NCI-H146 treated with DMSO at 0.1 percent for 48 hours (cell line): Measurements from ENCODE around the gene LRRC32.

ENCODE experiments used
- DNase-seq: peaks from one replicate; lab custom pipeline; 2025; ENCODE audit not compliant: unreplicated experiment; lab: John Stamatoyannopoulos, UW

Gene LRRC32

DNA sequence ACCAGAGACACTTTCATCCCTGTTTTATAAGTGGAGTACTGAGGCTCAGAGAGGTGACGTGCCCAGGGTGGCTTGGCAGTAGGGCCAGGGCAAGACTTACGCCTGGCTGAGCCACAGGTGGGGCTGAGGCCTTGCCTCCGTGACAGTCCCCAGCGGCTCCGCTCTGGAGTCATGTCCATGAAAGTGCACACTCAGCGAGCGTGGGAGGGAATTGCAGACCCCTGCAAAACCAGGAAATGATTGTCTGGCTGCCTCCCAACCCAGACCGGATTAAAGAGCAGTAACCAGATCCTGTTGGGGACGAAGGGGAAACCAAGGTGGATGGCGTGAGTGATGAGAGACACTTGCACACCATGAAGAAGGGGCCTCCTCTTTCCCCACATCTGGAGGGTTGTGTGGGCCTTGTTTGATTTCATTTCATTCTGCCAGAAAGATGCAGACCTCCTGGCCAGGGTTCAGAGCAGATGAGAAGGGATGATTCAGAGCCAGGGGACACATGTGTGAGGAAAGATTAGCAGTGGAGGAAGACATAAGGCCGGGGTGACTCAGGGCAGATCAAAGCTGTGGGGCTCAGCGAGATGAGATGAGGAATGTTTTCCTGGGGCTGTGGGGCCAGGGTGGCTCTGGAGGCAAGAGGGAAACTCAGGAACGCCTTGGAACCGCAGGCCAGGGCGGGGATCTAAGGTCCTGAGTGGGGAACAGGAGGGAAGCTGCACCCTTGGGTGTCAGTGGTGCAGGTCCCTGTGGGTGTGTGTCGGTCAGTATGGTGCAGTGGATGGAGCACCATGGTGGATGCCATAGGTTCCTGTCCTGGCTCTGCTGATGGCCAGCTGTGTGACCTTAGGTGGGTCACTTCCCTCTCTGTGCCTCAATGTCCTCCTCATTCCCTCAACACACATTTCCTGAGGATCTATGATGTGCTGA, 29.9 kb upstream of the LRRC32 start:
- no peak for DNase-seq

DNA sequence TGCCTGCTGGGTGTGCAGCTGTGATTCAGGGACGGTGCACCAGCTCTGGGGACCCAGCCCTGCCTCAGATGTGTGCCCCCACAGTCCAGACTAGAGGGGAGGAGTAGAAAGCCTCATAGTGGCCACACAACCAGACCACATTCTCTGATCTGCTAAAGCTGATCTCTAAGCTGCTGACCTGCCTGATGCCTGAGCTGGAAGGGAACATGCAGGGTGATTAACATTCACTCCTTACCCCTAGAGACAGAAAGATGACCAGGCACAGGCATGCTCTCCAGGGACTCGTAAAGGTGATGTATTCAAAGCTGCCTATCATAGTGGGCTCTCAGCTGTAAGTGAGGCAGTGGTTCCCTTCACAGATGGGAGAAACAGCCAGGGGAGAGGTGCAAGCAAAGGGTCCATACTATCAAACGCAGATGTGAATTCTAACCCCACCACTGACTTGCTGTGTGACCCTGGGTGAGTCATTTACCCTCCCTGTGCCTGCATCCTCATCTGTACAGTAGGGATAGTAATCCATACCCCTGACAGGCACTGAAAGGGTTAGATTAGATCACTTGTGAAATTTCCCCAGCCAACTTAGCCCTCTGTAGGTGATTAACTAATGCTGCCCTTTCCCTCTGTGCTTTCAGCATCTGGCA, 29.0 kb upstream of the LRRC32 start:
- DNase-seq: no peak

DNA sequence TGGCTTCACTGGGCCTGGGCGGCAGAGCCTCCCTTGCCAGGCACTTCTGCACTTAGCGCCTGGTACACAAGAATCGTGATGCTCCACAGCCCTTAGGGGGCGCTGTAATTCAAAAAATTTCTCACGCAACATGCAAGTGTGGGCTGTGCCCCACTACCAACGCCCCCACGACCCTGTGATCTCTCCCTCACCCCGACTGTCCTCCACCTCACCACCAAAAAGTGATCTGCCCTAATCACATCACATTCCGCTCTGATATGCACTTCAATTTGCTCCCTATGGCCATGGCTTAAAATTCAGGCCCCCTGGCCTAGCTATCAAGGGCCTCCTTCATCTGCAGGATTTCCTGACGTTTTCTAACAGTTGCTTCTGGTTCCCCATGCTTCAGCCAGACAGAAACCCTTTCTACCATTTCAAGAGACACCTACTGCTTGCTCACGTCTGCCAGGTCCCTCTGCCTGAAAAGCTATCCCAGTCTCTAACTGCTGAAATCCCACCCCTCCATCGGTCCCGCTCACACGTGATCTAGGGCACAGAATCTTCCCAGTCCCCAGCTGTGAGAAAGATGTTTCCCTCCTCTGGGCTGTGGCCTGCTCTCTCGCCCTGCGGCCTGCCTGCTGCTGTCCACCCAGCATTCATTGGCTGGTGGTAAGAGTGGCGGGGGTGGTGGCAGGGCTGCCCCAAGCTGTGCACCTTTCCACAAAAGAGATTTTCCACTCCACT, 27.9 kb upstream of the LRRC32 start:
- DNase-seq: no peak

DNA sequence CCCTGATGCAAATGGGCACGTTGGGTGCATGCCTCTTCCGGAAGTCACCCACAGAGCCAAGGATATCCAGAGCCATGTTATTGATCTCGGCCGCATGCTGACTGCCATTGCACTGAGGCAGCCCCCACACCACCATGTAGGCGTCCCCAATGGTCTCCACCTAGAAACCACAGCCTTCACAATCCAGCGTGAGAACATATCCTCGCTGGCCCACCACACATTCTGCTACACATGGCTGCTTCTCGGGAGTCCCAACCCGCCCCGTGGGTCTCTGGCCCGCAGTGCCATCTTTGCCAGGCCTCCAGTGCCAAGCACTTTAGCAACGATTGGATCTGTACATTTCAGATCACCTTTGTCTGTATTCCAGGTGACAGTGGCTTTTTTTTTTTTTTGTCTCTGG, 26.2 kb upstream of the LRRC32 start:
- no peak for DNase-seq

DNA sequence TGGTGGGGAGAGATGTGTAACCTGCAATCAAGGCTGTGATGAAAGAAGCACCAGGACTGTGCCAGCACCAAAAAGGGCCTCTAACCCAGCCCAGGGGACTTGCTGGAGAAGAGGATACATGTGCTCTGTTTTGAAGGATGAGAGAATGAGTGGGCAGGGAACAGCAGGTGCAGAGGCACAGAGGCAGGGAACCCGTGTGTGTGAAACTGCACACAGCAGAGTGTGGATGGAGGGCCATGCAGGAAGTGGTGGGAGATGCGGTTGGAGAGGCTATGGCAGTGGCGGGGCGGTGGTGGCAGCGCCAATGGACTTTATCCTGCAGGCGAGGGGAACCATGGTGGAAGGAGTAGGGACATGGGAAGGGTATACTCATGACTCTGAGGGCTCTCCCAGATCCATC, 25.2 kb upstream of the LRRC32 start:
- DNase-seq: no peak

DNA sequence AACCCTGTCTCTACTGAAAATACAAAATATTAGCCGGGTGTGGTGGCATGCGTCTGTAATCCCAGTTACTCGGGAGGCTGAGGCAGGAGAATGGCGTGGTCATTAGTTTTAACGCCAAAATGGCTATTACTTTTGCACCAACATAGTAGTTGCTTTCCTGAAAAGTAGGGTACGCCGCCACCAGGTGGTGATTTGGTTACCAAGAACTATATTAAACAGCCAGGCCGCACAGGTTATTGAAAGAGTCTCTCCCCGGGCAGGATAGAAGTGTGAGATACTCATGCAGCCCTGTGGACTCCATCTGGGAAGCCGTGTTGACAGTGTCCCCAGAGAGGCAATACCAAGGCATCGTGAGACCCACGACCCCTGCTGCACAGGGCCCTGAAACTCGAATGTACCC, 24.6 kb upstream of the LRRC32 start:
- DNase-seq: no peak

DNA sequence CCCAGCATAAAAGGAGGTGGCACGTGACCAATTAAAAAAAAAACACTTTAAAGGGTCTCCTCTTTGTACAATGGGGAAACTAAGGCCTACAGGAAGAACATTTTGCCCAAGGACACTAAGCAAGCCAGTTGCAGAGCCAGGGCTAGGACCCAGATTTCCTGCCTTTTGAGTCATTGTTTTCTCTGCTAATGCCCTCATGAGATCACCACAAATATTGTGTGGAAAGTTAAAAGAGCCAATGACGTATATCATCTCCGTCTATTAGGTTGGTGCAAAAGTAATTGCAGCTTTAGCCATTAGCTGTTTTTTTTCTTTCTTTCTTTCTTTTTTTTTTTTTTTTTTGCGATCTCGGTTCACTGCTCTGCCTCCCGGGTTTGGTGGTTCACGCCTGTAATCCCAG, 24.1 kb upstream of the LRRC32 start:
- DNase-seq: no peak

DNA sequence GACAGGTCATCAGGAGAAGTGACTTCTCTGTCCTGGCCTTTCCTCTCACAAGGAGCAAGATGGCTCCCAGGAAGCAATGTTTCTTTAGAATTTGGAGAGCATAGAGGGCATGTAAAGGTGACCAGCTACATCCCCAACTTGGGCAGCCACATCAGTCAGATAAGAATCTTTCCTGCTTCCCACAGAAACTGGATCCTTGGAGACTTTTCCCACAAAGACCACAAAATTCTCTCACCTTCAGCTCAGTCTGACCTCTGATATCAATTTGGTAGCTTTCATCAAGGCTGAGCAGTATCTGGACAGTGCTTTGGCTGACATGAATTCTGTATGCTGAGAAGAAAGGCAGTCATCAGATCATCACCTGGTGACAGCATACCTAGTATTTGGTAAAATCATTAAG, 23.3 kb upstream of the LRRC32 start:
- no peak for DNase-seq

DNA sequence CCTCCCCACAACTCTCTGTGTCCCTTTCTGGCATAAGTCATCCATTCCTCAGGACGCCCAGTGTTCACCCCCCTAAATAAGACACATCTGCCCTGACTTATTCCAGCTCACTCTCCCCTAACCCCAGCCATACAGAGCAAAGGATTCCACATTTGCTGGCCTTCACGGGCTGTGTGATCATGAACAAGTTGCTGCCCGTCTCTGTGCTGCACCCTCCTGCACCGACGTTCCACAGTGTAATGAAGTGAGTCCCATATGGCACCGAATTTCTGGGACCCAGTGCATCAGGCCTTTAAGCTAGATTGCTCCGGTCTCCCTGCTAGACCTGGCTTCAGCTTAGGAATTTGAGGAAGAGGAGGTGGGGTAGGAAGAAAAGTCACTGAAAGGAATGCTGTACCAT, 22.4 kb upstream of the LRRC32 start:
- DNase-seq: no peak

DNA sequence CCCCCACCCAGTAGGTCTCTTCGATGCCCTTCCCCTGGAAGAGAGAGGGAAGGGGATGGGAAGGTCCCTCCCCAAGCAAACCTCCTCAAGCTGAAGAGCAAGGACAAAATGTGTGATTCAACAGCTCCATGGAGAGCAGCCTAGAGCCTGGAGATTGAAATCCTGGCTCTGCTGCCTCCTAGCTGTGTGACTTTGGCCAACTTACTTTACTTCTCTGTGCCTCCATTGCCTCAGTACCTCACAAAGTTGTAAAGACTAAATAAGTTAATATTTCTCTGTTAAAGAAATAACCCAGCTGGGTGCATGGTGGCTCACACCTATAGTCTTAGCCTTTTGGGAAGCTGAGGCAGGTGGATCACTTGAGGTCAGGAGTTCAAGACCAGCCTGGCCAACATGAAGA, 21.1 kb upstream of the LRRC32 start:
- DNase-seq: no peak

DNA sequence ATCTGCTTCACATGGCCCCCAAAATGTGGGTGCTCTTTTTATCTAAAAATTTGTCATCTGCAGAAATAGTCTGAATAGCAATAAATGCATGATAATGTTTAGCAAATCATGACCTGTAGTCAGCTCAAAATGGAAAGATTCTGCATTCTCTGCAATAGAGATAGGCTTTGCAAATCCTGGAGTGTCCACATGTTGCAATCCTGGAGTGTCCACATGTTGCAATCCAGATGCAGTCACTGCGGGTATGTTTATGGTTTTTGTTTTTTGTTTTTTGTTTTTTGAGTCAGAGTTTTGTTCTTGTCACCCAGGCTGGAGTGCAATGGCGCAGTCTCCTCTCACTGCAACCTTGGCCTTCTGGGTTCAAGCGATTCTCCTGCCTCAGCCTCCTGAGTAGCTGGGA, 20.2 kb upstream of the LRRC32 start:
- DNase-seq: no peak

DNA sequence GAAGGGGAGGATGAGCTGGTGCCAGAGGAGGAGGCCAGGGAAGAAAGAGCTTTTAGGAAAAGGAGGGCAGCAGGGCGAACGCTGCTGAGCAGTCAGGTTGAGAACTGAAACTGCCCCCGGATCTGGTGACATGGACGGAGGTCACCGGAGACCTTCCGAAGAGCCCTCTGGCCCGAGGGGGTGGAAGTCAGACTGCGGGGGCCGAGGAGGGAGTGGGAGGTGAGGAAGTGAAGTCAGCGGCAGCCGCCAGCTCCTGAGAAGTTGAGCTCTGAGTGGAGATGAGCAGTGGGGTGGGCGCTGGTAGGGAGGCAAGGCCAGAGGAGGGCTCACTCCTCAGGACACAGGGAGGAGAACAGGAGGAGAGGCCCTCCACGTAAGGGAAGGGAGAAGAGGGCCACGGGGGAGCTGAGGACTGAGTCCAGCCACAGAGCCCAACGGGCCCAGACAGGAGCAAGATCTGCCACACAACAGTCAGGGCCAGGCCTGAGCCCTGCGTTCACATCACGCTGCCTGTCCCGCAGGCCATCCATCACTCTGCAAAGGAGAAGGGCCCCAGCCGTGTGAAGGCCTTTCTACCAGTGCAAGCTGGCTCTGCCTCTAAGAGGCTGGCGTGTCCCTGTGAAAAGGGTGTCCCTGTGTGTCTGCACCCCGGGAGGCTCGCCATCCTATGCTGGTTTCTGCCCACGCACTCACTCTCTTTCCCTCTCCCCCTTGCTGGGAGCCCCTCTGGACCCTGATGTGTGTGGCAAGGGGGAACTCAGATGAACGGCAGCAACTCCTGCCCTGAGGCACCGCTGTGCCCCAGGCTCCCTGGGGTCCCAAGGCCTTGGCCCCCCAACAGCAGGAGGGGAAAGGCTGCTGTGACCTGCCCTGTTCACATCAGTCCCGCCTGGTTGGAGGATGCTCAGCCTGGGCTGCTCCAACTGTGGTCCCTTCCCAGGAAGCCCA, 19.0 kb upstream of the LRRC32 start:
- DNase-seq: no peak

DNA sequence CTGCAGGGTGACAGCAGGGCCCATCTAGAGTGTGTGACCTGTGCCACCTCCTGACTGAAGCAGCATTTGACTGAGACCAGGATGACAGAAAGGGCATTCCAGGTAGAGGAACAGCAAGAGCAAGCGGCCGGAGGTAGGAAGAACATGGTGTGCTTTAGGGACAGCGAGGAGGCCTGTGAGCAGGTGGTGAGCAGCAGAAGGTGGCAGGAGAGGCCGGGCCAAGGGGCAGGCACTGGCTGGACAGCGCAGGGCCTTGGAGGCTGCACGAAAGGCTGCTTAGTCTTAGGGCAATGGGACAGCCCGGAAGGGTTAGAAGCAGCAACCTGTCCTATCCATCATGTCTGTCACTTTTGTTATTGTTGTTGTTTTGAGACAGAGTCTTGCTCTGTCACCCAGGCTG, 17.6 kb upstream of the LRRC32 start:
- no peak for DNase-seq

DNA sequence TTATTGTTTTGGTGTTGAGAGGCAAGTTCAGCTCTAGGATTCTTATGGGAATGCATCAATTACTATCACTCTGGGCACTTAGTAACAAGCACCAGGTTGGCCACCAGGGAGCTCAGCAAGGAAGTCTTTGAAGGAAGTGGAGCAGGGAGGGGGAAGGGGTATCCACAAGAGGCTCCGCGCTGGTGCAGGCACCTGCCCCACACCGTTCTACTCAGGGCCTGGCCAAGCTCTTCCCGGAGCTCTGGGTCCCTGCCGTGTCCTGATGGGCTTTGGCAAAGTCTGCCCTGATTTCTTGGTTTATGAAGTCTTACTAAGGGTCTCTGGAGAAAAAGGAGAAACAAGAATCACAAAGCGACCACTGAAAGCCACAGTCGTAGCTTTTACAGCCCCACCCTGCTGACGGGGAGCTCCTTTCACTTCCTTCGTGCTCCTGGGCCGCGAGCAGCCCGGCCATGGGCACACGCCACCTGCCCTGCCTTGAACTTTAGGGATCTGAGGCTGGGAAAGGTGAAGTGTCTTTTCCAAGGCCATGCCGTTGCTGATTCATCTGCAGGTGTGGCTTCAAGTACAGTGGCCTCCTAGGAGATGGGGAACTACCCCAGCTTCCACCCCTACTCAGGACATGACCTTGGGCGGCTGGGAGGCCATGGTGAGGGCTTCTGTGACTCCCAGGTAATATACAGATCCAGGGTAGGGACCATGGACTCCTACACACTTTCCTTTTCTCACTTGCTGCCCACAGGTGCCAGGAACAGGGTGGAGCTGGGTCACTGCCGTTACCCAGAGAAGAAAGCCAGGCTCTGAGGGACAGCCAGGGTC, 15.9 kb upstream of the LRRC32 start:
- no peak for DNase-seq

DNA sequence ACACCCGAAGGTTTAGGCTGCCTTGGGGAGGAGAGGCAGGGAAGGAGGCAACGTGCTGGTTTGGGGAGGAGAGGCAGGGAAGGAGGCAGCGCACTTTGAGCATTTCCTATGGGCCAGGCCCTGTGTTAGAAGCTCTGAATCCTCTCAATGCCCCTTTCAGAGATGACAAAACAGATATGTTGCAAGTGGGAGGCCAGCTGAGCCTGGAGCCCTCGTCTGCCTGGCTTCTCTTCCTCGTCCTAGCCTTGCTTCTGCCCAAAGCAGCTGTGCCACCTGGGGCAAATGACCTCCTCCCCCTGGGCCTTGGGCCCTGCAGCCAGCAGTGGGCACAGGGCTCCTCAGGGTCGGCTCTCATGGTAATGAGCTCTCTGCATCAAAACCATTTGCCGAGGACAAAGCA, 15.3 kb upstream of the LRRC32 start:
- DNase-seq: no peak

DNA sequence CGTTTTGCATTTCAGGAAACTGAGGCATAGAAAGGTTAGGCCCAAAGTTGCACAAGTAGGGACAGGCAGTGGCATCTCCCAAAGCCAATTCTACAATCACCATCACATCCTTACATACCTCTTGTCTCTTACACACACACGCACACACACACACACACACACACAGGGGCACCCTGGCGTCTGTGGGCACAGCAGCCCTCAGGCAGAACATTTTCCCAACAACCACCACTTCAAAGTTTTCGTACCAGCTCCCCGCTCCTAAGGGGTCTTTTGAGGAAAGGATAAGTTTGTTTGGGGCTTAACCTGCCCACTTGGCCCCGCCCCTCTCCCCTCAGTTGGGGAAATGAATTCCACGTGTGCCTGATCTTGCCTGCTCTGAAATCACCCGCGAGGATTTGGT, 14.7 kb upstream of the LRRC32 start:
- DNase-seq: no peak

DNA sequence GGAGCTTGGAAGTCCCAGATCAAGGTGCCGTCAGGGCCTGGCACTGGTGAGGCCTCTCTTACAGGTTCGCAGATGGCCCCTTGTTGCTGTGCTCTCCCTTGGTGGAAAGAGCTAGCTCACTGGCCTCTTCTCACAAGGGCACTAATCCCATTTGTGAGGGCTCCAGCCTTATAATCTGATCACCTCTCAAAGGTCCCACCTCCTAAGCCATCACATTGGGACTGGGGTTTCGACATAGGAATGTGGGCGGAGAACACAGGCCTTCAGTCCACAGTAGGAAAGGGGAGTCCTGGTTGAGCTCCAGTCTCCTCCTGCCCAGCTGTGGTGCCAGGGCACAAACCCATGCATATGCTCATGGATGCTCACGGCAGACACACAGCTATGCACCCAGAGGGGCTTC, 14.0 kb upstream of the LRRC32 start:
- no peak for DNase-seq

DNA sequence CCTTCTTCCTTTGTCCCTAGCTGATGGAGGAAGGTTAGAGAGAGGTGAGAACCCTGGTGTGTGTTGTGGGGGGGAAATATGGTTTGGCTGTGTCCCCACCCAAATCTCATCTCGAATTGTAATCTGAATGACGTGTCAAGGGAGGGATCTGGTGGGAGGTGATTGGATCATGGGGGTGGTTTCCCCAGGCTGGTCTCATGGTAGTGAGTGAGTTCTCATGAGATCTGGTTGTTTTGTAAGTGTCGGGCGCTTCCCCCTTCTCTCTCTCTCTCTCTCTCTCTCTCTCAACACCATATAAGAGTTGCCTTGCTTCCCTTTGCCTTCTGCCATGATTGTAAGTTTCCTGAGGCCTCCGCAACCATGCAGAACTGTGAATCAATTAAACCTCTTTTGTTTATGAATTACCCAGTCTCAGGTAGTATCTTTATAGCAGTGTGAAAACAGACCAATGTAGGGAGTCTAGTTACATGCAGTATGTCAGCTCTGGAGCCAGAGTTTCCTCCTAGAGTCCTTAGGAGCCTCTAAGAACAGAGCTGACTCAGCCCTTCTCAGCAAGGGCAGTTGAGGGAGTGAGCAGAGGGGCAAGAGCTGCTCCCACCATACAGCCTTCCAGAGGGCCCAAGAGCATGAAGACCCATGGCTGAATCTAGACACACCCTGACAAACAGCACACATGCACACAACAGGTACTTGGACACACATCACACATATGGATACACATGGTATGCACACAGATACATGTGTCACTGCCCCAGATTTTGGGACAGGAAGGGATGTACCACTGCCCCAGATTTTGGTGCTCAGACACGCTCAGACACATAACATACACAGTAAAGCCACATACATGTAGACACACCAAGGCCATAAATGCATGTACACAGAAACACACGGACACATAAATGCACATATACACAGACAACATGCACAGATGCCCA, 12.9 kb upstream of the LRRC32 start:
- no peak for DNase-seq

DNA sequence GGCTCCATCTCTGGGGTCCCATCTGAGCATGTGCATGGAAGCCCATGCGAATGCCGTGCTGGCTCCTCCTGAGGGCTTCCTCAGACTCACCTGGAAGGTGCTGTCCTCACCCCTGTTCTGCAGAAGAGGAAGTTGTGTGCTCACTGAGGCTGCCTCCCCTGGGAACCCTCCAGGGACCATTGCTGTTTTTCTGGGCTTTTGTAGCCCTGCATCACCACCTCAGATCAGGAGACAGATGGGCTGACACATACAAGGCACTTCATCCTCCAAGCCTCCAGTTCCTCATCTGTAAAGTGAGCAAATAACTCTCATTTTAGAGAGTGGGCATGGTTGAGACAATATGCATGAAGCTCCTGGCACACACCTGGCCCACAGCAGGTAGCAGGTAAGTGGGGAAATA, 12.1 kb upstream of the LRRC32 start:
- no peak for DNase-seq
